HEK293 (cell line): Measurements from ENCODE around the gene USO1.

Source experiments
- CTCF ChIA-PET: fragments of 350-600 bp; formaldehyde crosslinking; extraction: SDS; loops from one replicate; lab custom pipeline; 2021; ENCODE audit warnings: antibody characterized with exemption; lab: Yijun Ruan, JAX
- POLR2A ChIA-PET: fragments of 300-600 bp; formaldehyde crosslinking; extraction: SDS; loops from one replicate; lab custom pipeline; 2020; ENCODE audit warnings: antibody characterized with exemption, inconsistent platforms; lab: Yijun Ruan, JAX
- H3K27ac ChIP-seq: fragments of 200-500 bp; sonication (Bioruptor generic); 2 replicates; pipeline ENCODE4 v1.5.1; 2014; ENCODE audit warnings: low read depth, low read length, control low read depth, inconsistent platforms; ENCODE audit errors: extremely low read depth
- H3K36me3 ChIP-seq, 2 experiments: fragments of 200-500 bp in 1 of 2; sonication (Bioruptor generic) in 1 of 2; 1 replicate in 1 of 2; 2 replicates in 1 of 2; pipeline ENCODE4 v1.5.1; 2014 to 2017; ENCODE audit warnings: inconsistent platforms in 2 of 2, low read length in 2 of 2; ENCODE audit not compliant: control insufficient read depth in 2 of 2, insufficient read depth in 1 of 2
- H3K4me1 ChIP-seq: fragments of 200-500 bp; sonication (Bioruptor generic); 2 replicates; pipeline ENCODE4 v1.5.1; 2014; ENCODE audit warnings: mild to moderate bottlenecking, low read length, inconsistent platforms; ENCODE audit not compliant: control insufficient read depth, insufficient read depth
- H3K4me3 ChIP-seq: 2 replicates; pipeline ENCODE4 v1.5.1; 2011; ENCODE audit warnings: low read depth, mild to moderate bottlenecking, control low read depth, low read length, moderate library complexity
- H3K9me3 ChIP-seq: fragments of 200-500 bp; sonication (Bioruptor generic); 2 replicates; pipeline ENCODE4 v1.5.1; 2014; ENCODE audit warnings: low read depth, low read length, inconsistent platforms; ENCODE audit not compliant: control insufficient read depth, insufficient read depth
- KLF1 ChIP-seq: fragments of 450-650 bp; formaldehyde crosslinking; IDR thresholded peaks from 2 replicates; pipeline ENCODE4 v1.5.1; 2016; ENCODE audit warnings: missing biosample characterization, missing genetic modification characterization
- TRIM28 ChIP-seq: IDR thresholded peaks from 2 replicates; pipeline ENCODE4 v1.6.1; 2011; ENCODE audit warnings: low read length, control low read depth, borderline replicate concordance
- ZBTB1 ChIP-seq: fragments of 450-650 bp; formaldehyde crosslinking; IDR thresholded peaks from 2 replicates; pipeline ENCODE4 v1.5.1; 2016; ENCODE audit warnings: missing biosample characterization, missing genetic modification characterization
- ZBTB48 ChIP-seq: fragments of 450-650 bp; formaldehyde crosslinking; IDR thresholded peaks from 2 replicates; pipeline ENCODE4 v1.5.1; 2016; ENCODE audit warnings: missing biosample characterization, missing genetic modification characterization
- ZBTB6 ChIP-seq: fragments of 450-650 bp; formaldehyde crosslinking; IDR thresholded peaks from 2 replicates; pipeline ENCODE4 v1.5.1; 2017; ENCODE audit warnings: missing biosample characterization, missing genetic modification characterization
- ZNF138 ChIP-seq: fragments of 450-650 bp; formaldehyde crosslinking; IDR thresholded peaks from 2 replicates; pipeline ENCODE4 v1.5.1; 2016; ENCODE audit warnings: missing biosample characterization, missing genetic modification characterization, borderline replicate concordance
- ZNF266 ChIP-seq: fragments of 450-650 bp; formaldehyde crosslinking; IDR thresholded peaks from 2 replicates; pipeline ENCODE4 v1.5.1; 2016; ENCODE audit warnings: missing biosample characterization, missing genetic modification characterization, low read depth
- ZNF341 ChIP-seq: fragments of 450-650 bp; formaldehyde crosslinking; IDR thresholded peaks from 2 replicates; pipeline ENCODE4; 2016; ENCODE audit warnings: low read depth, missing biosample characterization, missing genetic modification characterization
- ZNF350 ChIP-seq: fragments of 450-650 bp; formaldehyde crosslinking; IDR thresholded peaks from 2 replicates; pipeline ENCODE4 v1.5.0; 2017; ENCODE audit warnings: missing biosample characterization, mild to moderate bottlenecking, missing genetic modification characterization
- ZNF416 ChIP-seq: fragments of 450-650 bp; formaldehyde crosslinking; IDR thresholded peaks from 2 replicates; pipeline ENCODE4 v1.5.1; 2016; ENCODE audit warnings: missing biosample characterization, missing genetic modification characterization
- ZNF423 ChIP-seq: fragments of 450-650 bp; formaldehyde crosslinking; IDR thresholded peaks from 2 replicates; pipeline ENCODE4 v1.5.1; 2016; ENCODE audit warnings: missing biosample characterization, missing genetic modification characterization
- ZNF426 ChIP-seq: fragments of 450-650 bp; formaldehyde crosslinking; IDR thresholded peaks from 2 replicates; pipeline ENCODE4 v1.5.1; 2017; ENCODE audit warnings: missing biosample characterization, missing genetic modification characterization, mild to moderate bottlenecking, inconsistent platforms, moderate library complexity
- ZNF488 ChIP-seq: fragments of 450-650 bp; formaldehyde crosslinking; IDR thresholded peaks from 2 replicates; pipeline ENCODE4 v1.5.1; 2016; ENCODE audit warnings: missing biosample characterization, missing genetic modification characterization
- ZNF707 ChIP-seq: fragments of 450-650 bp; formaldehyde crosslinking; IDR thresholded peaks from 2 replicates; pipeline ENCODE4 v1.5.1; 2016; ENCODE audit warnings: missing biosample characterization, missing genetic modification characterization
- ZNF76 ChIP-seq: fragments of 450-650 bp; formaldehyde crosslinking; IDR thresholded peaks from 2 replicates; pipeline ENCODE4; 2016; ENCODE audit warnings: low read depth, missing biosample characterization, missing genetic modification characterization, borderline replicate concordance
- ZNF792 ChIP-seq: fragments of 450-650 bp; formaldehyde crosslinking; IDR thresholded peaks from 2 replicates; pipeline ENCODE4 v1.5.1; 2016; ENCODE audit warnings: missing biosample characterization, missing genetic modification characterization
- ZSCAN18 ChIP-seq: fragments of 450-650 bp; formaldehyde crosslinking; IDR thresholded peaks from 2 replicates; pipeline ENCODE4 v1.5.1; 2016; ENCODE audit warnings: missing biosample characterization, missing genetic modification characterization
- ZSCAN30 ChIP-seq: fragments of 450-650 bp; IDR thresholded peaks from 2 replicates; pipeline ENCODE4 v1.5.1; 2018; ENCODE audit warnings: missing biosample characterization, mild to moderate bottlenecking, missing genetic modification characterization, moderate library complexity
- ZSCAN4 ChIP-seq: fragments of 450-650 bp; formaldehyde crosslinking; IDR thresholded peaks from 2 replicates; pipeline ENCODE4 v1.5.1; 2017; ENCODE audit warnings: missing biosample characterization, missing genetic modification characterization
- TF ChIP-seq, protein P1 (sequence below): fragments of 450-650 bp; formaldehyde crosslinking; IDR thresholded peaks from 2 replicates; pipeline ENCODE4 v1.5.1; 2016; ENCODE audit warnings: missing biosample characterization, missing genetic modification characterization

The USO1 gene

DNA sequence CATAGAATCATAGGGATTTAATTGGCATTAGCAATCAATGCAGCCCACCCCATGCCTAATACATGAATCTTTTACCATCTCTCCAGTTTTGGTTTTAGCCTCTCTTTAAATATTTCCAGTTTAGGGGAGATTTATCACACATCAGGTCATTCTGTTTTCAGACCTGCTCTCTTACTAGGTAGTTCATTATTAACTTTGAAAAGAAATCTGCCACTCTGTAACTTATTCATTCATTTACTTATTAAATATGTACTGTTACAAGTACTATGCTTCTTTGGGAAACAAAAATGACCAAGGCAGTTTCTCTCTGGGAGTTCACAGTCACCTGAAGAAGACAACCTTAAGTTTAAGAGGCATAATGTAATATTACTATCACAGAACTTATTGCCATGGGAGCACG, 62.1 kb downstream of the USO1 start:
- no peak for TF ChIP-seq ZNF76 (tag by site-specific recombination)
- TF ChIP-seq, all 188 proteins: peak for 0
- Histone ChIP-seq H3K9me3 (no peaks in the 10 kb centered on the region), H3K36me3 (peaks cover 0 to 56% of the 10 kb centered on the region in 2 experiments), H3K4me3 (no peak overlapping the region), H3K4me1 (no peaks in the 10 kb centered on the region), H3K27ac (no peak overlapping the region)
- POLR2A ChIA-PET, result no interaction called here
- CTCF ChIA-PET, result interaction anchor here (0.8 kb wide), 1 partner anchor 61 kb away, joined by 6 read pairs; no protein-coding TSS in a partner anchor

GRCh38 chr4:75786938-75787337, 62.6 kb downstream of the USO1 start:
- no peaks in the 10 kb centered on the region for H3K4me1 ChIP-seq
- no peak overlapping the region for H3K4me3 ChIP-seq
- ChIA-PET CTCF (interaction anchor here (0.8 kb wide), 1 partner anchor 61 kb away, joined by 6 read pairs; no protein-coding TSS in a partner anchor), POLR2A (no interaction called here)
- TF ChIP-seq ZBTB6 (no peak), ZBTB48 (tag by site-specific recombination) (no peak), ZNF266 (tag by site-specific recombination) (no peak), ZNF792 (no peak), ZSCAN30 (tag by site-specific recombination) (no peak), TRIM28 (no peak), ZNF423 (tag by site-specific recombination) (no peak), ZNF138 (tag by site-specific recombination) (no peak)
- no peaks in the 10 kb centered on the region for H3K9me3 ChIP-seq
- no peak overlapping the region for H3K27ac ChIP-seq
- H3K36me3 ChIP-seq, result peaks cover 0 to 52% of the 10 kb centered on the region in 2 experiments

DNA sequence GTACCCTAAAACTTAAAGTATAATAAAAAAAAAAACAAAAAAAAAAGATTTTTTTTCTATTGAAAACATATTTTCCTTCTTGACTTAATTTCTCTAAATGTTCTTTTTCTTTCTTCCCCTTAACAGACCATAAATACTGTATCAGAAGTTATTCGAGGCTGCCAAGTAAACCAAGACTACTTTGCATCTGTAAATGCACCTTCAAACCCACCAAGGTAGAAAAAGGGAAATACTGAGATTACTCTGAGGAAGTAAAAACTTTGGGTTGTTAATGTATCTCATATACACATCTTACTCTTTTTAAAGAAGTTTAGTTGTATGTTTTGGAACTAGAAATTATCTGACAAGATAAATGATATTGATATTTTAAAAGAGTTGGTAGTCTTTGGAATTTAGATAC, 65.6 kb downstream of the USO1 start:
- no peak for TF ChIP-seq KLF1 (tag by site-specific recombination)
- H3K27ac ChIP-seq, result no peak overlapping the region
- peaks cover 0 to 34% of the 10 kb centered on the region in 2 experiments for H3K36me3 ChIP-seq
- H3K4me1 ChIP-seq, result no peaks in the 10 kb centered on the region
- CTCF ChIA-PET, result no interaction called here
- no peaks in the 10 kb centered on the region for H3K9me3 ChIP-seq
- POLR2A ChIA-PET, result no interaction called here
- H3K4me3 ChIP-seq, result no peak overlapping the region

- no peaks in the 10 kb centered on the region for H3K4me1 ChIP-seq
- ChIA-PET POLR2A (no interaction called here), CTCF (interaction anchor here (0.6 kb wide), 1 partner anchor 223 kb away, joined by 4 read pairs; no protein-coding TSS in a partner anchor)
- no peak for TF ChIP-seq ZSCAN18 (tag by site-specific recombination)
- TF ChIP-seq ZBTB1 (tag by site-specific recombination), result no peak
- no peak for TF ChIP-seq ZNF416 (tag by site-specific recombination)
- TF ChIP-seq ZNF488, result no peak
- TF ChIP-seq ZSCAN4 (tag by site-specific recombination), result no peak
- no peak for TF ChIP-seq ZBTB6
- no peak for TF ChIP-seq ZNF426 (tag by site-specific recombination)
- TF ChIP-seq, protein P1, sequence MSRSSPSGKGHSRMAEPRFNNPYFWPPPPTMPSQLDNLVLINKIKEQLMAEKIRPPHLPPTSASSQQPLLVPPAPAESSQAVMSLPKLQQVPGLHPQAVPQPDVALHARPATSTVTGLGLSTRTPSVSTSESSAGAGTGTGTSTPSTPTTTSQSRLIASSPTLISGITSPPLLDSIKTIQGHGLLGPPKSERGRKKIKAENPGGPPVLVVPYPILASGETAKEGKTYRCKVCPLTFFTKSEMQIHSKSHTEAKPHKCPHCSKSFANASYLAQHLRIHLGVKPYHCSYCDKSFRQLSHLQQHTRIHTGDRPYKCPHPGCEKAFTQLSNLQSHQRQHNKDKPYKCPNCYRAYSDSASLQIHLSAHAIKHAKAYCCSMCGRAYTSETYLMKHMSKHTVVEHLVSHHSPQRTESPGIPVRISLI (tag by site-specific recombination), result no peak
- TF ChIP-seq ZNF350, result no peak
- no peak for TF ChIP-seq ZNF266 (tag by site-specific recombination)
- no peak for TF ChIP-seq ZNF707 (tag by site-specific recombination)
- TF ChIP-seq ZNF341 (tag by site-specific recombination), result no peak
- no peak overlapping the region for H3K4me3 ChIP-seq
- no peak overlapping the region for H3K27ac ChIP-seq
- H3K36me3 ChIP-seq, result peaks cover 9 to 33% of the 10 kb centered on the region in 2 experiments
- H3K9me3 ChIP-seq, result no peaks in the 10 kb centered on the region
Measured at GRCh38 chr4:75800972-75801371, 76.6 kb downstream of the USO1 start.
